HCT116 (cell line): Measurements from ENCODE around the gene SHROOM1. TPM values are rescaled to one million over a fixed set of nuclear protein-coding genes. Genes with fewer than 3 reads are reported as not detected.

Experiments
- ATAC-seq: fragments of 200-7000 bp; cut with Tn5 transposase; 2 replicates; pipeline ENCODE4 v1.9.1; 2020; ENCODE audit warnings: mild to moderate bottlenecking, moderate library complexity
- BruUV-seq: library from RNA; stranded (reverse); fragments of 400-500 nt; replicated peaks from 2 replicates; lab custom pipeline; 2021; lab: Mats Ljungman, UMichigan
- CTCF ChIA-PET: fragments of 300-600 bp; sonication (Branson Sonifier 250); formaldehyde crosslinking; loops from one replicate; lab custom pipeline; 2021; ENCODE audit warnings: antibody characterized with exemption; lab: Charles Lee
- POLR2A ChIA-PET: fragments of 300-600, 350-600 bp; sonication (Branson Sonifier 250); formaldehyde crosslinking; loops from one replicate; lab custom pipeline; 2021; ENCODE audit warnings: antibody characterized with exemption; lab: Charles Lee
- RAD21 ChIA-PET, 2 experiments: fragments of 300-600 bp; sonication (Branson Sonifier 250); formaldehyde crosslinking; loops; one replicate each; lab custom pipeline; 2023; ENCODE audit warnings: low total read pairs in 2 of 2; ENCODE audit not compliant: uncharacterized antibody in 2 of 2, unreplicated experiment in 2 of 2, low non-redundant PET in 1 of 2; lab: Charles Lee
- DNase-seq: peaks from one replicate; pipeline ENCODE4 v3.0.0-alpha.2; 2010; ENCODE audit warnings: low read depth, low spot score
- H2AFZ ChIP-seq: fragments of 200-600 bp; shearing (Covaris generic), sonication (generic); 2 replicates; pipeline ENCODE4 v1.6.1; 2017; ENCODE audit warnings: low read depth, mixed run types, mixed read lengths, antibody characterized with exemption, low read length; ENCODE audit not compliant: poor library complexity, severe bottlenecking
- H3K27ac ChIP-seq: 2 replicates; pipeline ENCODE4 v1.5.1; 2012; ENCODE audit warnings: low read depth, low read length
- H3K27me3 ChIP-seq: fragments of 200-600 bp; sonication (generic); 2 replicates; pipeline ENCODE4 v1.6.1; 2016; ENCODE audit warnings: mixed run types, low read length, mixed read lengths; ENCODE audit not compliant: insufficient read depth
- H3K36me3 ChIP-seq, 2 experiments: fragments of 200-500 bp in 1 of 2; fragments of 200-600 bp in 1 of 2; sonication (Bioruptor generic) in 1 of 2; sonication (generic) in 1 of 2; 2 replicates each; pipeline versions ENCODE4 v1.5.1 to v1.6.1; 2014 to 2016; ENCODE audit warnings: low read length in 2 of 2, inconsistent platforms in 1 of 2, mixed read lengths in 1 of 2, mixed run types in 1 of 2; ENCODE audit not compliant: insufficient read depth in 2 of 2, control insufficient read depth in 1 of 2
- H3K4me1 ChIP-seq, 2 experiments: fragments of 200-600 bp in 1 of 2; sonication (generic) in 1 of 2; 2 replicates each; pipeline versions ENCODE4 v1.5.1 to v1.6.1; 2012 to 2017; ENCODE audit warnings: low read length in 2 of 2, inconsistent platforms in 1 of 2, mild to moderate bottlenecking in 1 of 2, mixed read lengths in 1 of 2, mixed run types in 1 of 2, moderate library complexity in 1 of 2; ENCODE audit not compliant: insufficient read depth in 2 of 2, control insufficient read depth in 1 of 2
- H3K4me2 ChIP-seq: fragments of 200-600 bp; sonication (generic); 2 replicates; pipeline ENCODE4 v1.6.1; 2017; ENCODE audit warnings: mixed run types, low read length, mixed read lengths
- H3K4me3 ChIP-seq, 2 experiments: fragments of 200-600 bp in 1 of 2; sonication (generic) in 1 of 2; replicated peaks in 1 of 2; 2 replicates each; pipeline ENCODE4 v1.5.1; 2011 to 2016; ENCODE audit warnings: low read length in 2 of 2, control low read depth in 1 of 2, low read depth in 1 of 2, mild to moderate bottlenecking in 1 of 2, mixed read lengths in 1 of 2, mixed run types in 1 of 2
- H3K79me2 ChIP-seq: fragments of 200-600 bp; sonication (generic); 2 replicates; pipeline ENCODE4 v1.6.1; 2017; ENCODE audit warnings: mild to moderate bottlenecking, mixed run types, low read length, moderate library complexity, mixed read lengths; ENCODE audit not compliant: insufficient read depth
- H3K9ac ChIP-seq: fragments of 200-600 bp; sonication (generic); 2 replicates; pipeline ENCODE4 v1.6.1; 2016; ENCODE audit warnings: low read length, mixed read lengths
- H3K9me2 ChIP-seq: fragments of 200-600 bp; sonication (generic), shearing (Covaris generic); 2 replicates; pipeline ENCODE4 v1.6.1; 2017; ENCODE audit warnings: mixed run types, mild to moderate bottlenecking, moderate library complexity; ENCODE audit not compliant: insufficient read depth
- H3K9me3 ChIP-seq, 2 experiments: fragments of 200-500 bp in 1 of 2; fragments of 200-600 bp in 1 of 2; sonication (Bioruptor generic) in 1 of 2; sonication (generic) in 1 of 2; 2 replicates each; pipeline ENCODE4 v1.6.1; 2014 to 2017; ENCODE audit warnings: low read length in 2 of 2, mixed read lengths in 2 of 2, inconsistent platforms in 1 of 2, low read depth in 1 of 2, mild to moderate bottlenecking in 1 of 2, mixed run types in 1 of 2, moderate library complexity in 1 of 2; ENCODE audit not compliant: control insufficient read depth in 1 of 2, insufficient read depth in 1 of 2
- H4K20me1 ChIP-seq: fragments of 200-600 bp; sonication (generic), shearing (Covaris generic); 2 replicates; pipeline ENCODE4 v1.6.1; 2017; ENCODE audit warnings: mixed run types, mild to moderate bottlenecking, moderate library complexity; ENCODE audit not compliant: insufficient read depth
- CBX3 ChIP-seq: IDR thresholded peaks from 2 replicates; pipeline ENCODE4 v1.6.1; 2012; ENCODE audit warnings: low read depth
- CEBPB ChIP-seq: IDR thresholded peaks from 2 replicates; pipeline ENCODE4 v1.6.1; 2012; ENCODE audit warnings: low read depth
- CTCF ChIP-seq, 3 experiments: fragments of 200-600 bp in 1 of 3; sonication (generic) in 1 of 3; IDR thresholded peaks in 2 of 3; conservative IDR thresholded peaks in 1 of 3; 2 replicates each; pipeline ENCODE4 v1.5.1; 2012 to 2017; ENCODE audit warnings: low read depth in 2 of 3, low read length in 2 of 3, antibody characterized with exemption in 1 of 3, borderline replicate concordance in 1 of 3, control low read depth in 1 of 3, mild to moderate bottlenecking in 1 of 3, mixed read lengths in 1 of 3, mixed run types in 1 of 3, moderate library complexity in 1 of 3; ENCODE audit not compliant: insufficient read depth in 1 of 3
- EGR1 ChIP-seq: IDR thresholded peaks from 2 replicates; pipeline ENCODE4 v1.6.1; 2012; ENCODE audit warnings: low read depth
- ELF1 ChIP-seq: IDR thresholded peaks from 2 replicates; pipeline ENCODE4 v1.6.1; 2012; ENCODE audit warnings: low read depth, borderline replicate concordance
- EZH2 ChIP-seq: fragments of 200-600 bp; sonication (generic); IDR thresholded peaks from 2 replicates; pipeline ENCODE4 v1.6.1; 2017; ENCODE audit warnings: antibody characterized with exemption, mixed run types
- FOSL1 ChIP-seq: IDR thresholded peaks from 2 replicates; pipeline ENCODE4 v1.6.1; 2012; ENCODE audit warnings: low read depth
- JUND ChIP-seq: IDR thresholded peaks from 2 replicates; pipeline ENCODE4 v1.6.1; 2012
- POLR2AphosphoS5 ChIP-seq: IDR thresholded peaks from 2 replicates; pipeline ENCODE4 v1.6.1; 2011; ENCODE audit warnings: mild to moderate bottlenecking, low read depth, low read length, moderate library complexity
- REST ChIP-seq: IDR thresholded peaks from 2 replicates; pipeline ENCODE4 v1.6.1; 2012; ENCODE audit warnings: low read depth
- SIN3A ChIP-seq: IDR thresholded peaks from 2 replicates; pipeline ENCODE4 v1.6.1; 2012; ENCODE audit warnings: low read depth
- SP1 ChIP-seq: IDR thresholded peaks from 2 replicates; pipeline ENCODE4 v1.6.1; 2012; ENCODE audit warnings: low read depth
- SRF ChIP-seq: IDR thresholded peaks from 2 replicates; pipeline ENCODE4 v1.6.1; 2012; ENCODE audit warnings: low read depth
- YY1 ChIP-seq: IDR thresholded peaks from 2 replicates; pipeline ENCODE4 v1.6.1; 2011; ENCODE audit warnings: low read length, low read depth, moderate library complexity, mild to moderate bottlenecking; ENCODE audit not compliant: insufficient replicate concordance; ENCODE audit errors: extremely low read depth
- ZBTB33 ChIP-seq: IDR thresholded peaks from 2 replicates; pipeline ENCODE4 v1.6.1; 2011; ENCODE audit warnings: mild to moderate bottlenecking, low read length, moderate library complexity; ENCODE audit not compliant: insufficient replicate concordance; ENCODE audit errors: extremely low read depth
- ZFX ChIP-seq: fragments of 450-650 bp; IDR thresholded peaks from 2 replicates; pipeline ENCODE4 v1.6.1; 2017
- intact Hi-C: fragments of 100-400 bp; cut with micrococcal nuclease; formaldehyde crosslinking; loops from 2 replicates; pipeline ENCODE4 v1.10.0; 2022
- total RNA-seq: library from RNA; stranded (reverse); gene quantifications from one replicate; pipeline ENCODE4 v1.2.1, GENCODE V29; 2021; ENCODE audit not compliant: unreplicated experiment

SHROOM1 gene
- total RNA-seq, 1 experiment from 2014 or later: 9.5 TPM

GRCh38 chr5:132821350-132821749 is 9.1 kb downstream of the SHROOM1 start:
- ATAC-seq (no peak), DNase-seq (no peak)
- no peak overlapping the region for H2AFZ ChIP-seq
- H3K27ac ChIP-seq: no peak overlapping the region
- no TSS peak for BruUV-seq
- no peaks in the 10 kb centered on the region for H4K20me1 ChIP-seq
- no peak overlapping the region for H3K4me3 ChIP-seq
- ChIA-PET RAD21 (no interaction called here), POLR2A (no interaction called here), CTCF (interaction anchor here (0.7 to 3.9 kb wide), 7 partner anchors 12 to 361 kb away, joined by 3 to 69 read pairs (median 8); no protein-coding TSS in a partner anchor)
- peaks cover 0 to 11% of the 10 kb centered on the region in 2 experiments; a peak in 1 of 4 replicates for H3K4me1 ChIP-seq
- H3K9me2 ChIP-seq: no peaks in the 10 kb centered on the region
- TF ChIP-seq EZH2: no peak
- TF ChIP-seq CEBPB: no peak
- TF ChIP-seq EGR1: no peak
- no peak for TF ChIP-seq SIN3A
- no peak for TF ChIP-seq SRF
- TF ChIP-seq ZFX: no peak
- TF ChIP-seq ZBTB33: no peak
- TF ChIP-seq REST: no peak
- no peak for TF ChIP-seq POLR2AphosphoS5
- TF ChIP-seq JUND: no peak
- TF ChIP-seq SP1: no peak
- TF ChIP-seq FOSL1: no peak
- TF ChIP-seq ELF1: no peak
- TF ChIP-seq CTCF (IDR thresholded peaks at IDR 0.05 in 2 of 3, conservative IDR thresholded peaks at IDR 0.05 in 1 of 3; ENCODE audit: borderline replicate concordance in 1 of 3, insufficient read depth in 1 of 3, low read depth in 2 of 3, low read length in 2 of 3): no peak
- TF ChIP-seq YY1: no peak
- no peak for TF ChIP-seq CBX3
- no peaks in the 10 kb centered on the region for H3K9me3 ChIP-seq
- H3K27me3 ChIP-seq: no peaks in the 10 kb centered on the region
- H3K9ac ChIP-seq: no peak overlapping the region
- no peak overlapping the region for H3K4me2 ChIP-seq
- H3K79me2 ChIP-seq: no peaks in the 10 kb centered on the region
- intact Hi-C loops: loop anchor here (2.0 kb wide), 2 partner anchors 69 to 435 kb away; no protein-coding TSS in a partner anchor
- H3K36me3 ChIP-seq: no peaks in the 10 kb centered on the region
